CD4-positive, alpha-beta T cell (primary cell): ENCODE data around the gene C18orf32. TPM values are rescaled to one million over a fixed set of nuclear protein-coding genes. Genes with fewer than 3 reads are reported as not detected.
"Not testable (repeated sequence)": the region's sequence is repeated elsewhere in the genome, so short reads cannot be mapped to it uniquely, and the experiment has no call there.

ENCODE experiments used
- ATAC-seq: fragments of 200-7000 bp; cut with Tn5 transposase; one replicate; pipeline ENCODE4 v1.10.0; 2022; ENCODE audit warnings: mild to moderate bottlenecking; ENCODE audit not compliant: poor library complexity
- CTCF ChIA-PET: fragments of 350-600 bp; sonication (Branson Sonifier 250); formaldehyde crosslinking; loops from one replicate; lab custom pipeline; 2021; ENCODE audit warnings: antibody characterized with exemption, inconsistent platforms; lab: Charles Lee
- POLR2A ChIA-PET: fragments of 350-600 bp; sonication (Branson Sonifier 250); formaldehyde crosslinking; loops from one replicate; lab custom pipeline; 2021; ENCODE audit warnings: antibody characterized with exemption, inconsistent platforms; lab: Charles Lee
- DNase-seq, 14 experiments: peaks; one replicate each; pipeline ENCODE4 v3.0.0-alpha.2; 2013 to 2020; ENCODE audit warnings: mixed read lengths in 2 of 14
- H3K27ac ChIP-seq, 2 donors: one replicate each; pipeline versions ENCODE4 v1.5.1 to v1.7.0; 2013; ENCODE audit warnings: low read length in 2 of 2, low read depth in 1 of 2, mild to moderate bottlenecking in 1 of 2
- H3K27me3 ChIP-seq, 2 experiments: 1 replicate in 1 of 2; 2 replicates in 1 of 2; pipeline versions ENCODE4 v1.6.1 to v1.7.0; 2013; ENCODE audit warnings: low read length in 2 of 2, control low read depth in 1 of 2, mild to moderate bottlenecking in 1 of 2, moderate library complexity in 1 of 2; ENCODE audit not compliant: insufficient read depth in 2 of 2, control insufficient read depth in 1 of 2
- H3K36me3 ChIP-seq: one replicate; pipeline ENCODE4 v1.6.1; 2013; ENCODE audit warnings: low read length, control low read depth; ENCODE audit not compliant: insufficient read depth
- H3K4me1 ChIP-seq: one replicate; pipeline ENCODE4 v1.6.1; 2013; ENCODE audit warnings: low read length, control low read depth; ENCODE audit not compliant: insufficient read depth
- H3K4me3 ChIP-seq: one replicate; pipeline ENCODE4 v1.5.1; 2013; ENCODE audit warnings: mild to moderate bottlenecking, low read length, moderate library complexity
- H3K9me3 ChIP-seq, 2 experiments: 1 replicate in 1 of 2; 2 replicates in 1 of 2; pipeline versions ENCODE4 v1.6.1 to v1.7.0; 2013; ENCODE audit warnings: low read length in 2 of 2, mild to moderate bottlenecking in 2 of 2, control low read depth in 1 of 2, moderate library complexity in 1 of 2; ENCODE audit not compliant: control insufficient read depth in 1 of 2, insufficient read depth in 1 of 2
- H3K27ac Mint-ChIP-seq: one replicate; pipeline ENCODE4 v1.8.0; 2020; ENCODE audit warnings: mixed read lengths
- H3K27me3 Mint-ChIP-seq: one replicate; pipeline ENCODE4 v1.8.0; 2021; ENCODE audit warnings: mixed read lengths
- H3K36me3 Mint-ChIP-seq: one replicate; pipeline ENCODE4 v1.8.0; 2021; ENCODE audit warnings: low read depth, mixed read lengths
- H3K4me1 Mint-ChIP-seq: one replicate; pipeline ENCODE4 v1.8.0; 2021; ENCODE audit warnings: low read depth, mixed read lengths
- H3K4me3 Mint-ChIP-seq: one replicate; pipeline ENCODE4 v1.8.0; 2020; ENCODE audit warnings: mild to moderate bottlenecking, mixed read lengths
- H3K9me3 Mint-ChIP-seq: one replicate; pipeline ENCODE4 v1.8.0; 2020; ENCODE audit warnings: mixed read lengths
- intact Hi-C, 2 experiments: fragments of 100-400 bp; cut with DNase I in 1 of 2; cut with micrococcal nuclease in 1 of 2; formaldehyde crosslinking; loops; one replicate each; pipeline versions ENCODE4 v1.15.1 to v1.9.0; 2023 to 2025; cut with DNase I, micrococcal nuclease
- total RNA-seq, 174 experiments: library from RNA in 2 of 174; stranded (reverse) in 2 of 174; gene quantifications; one replicate each; pipeline ENCODE4 v1.2.3 and lab custom pipeline; 2021 to 2026
- TF ChIP-seq, protein P1 (sequence below): fragments of 200-600 bp; IDR thresholded peaks from one replicate; pipeline ENCODE4 v1.8.0; 2022; ENCODE audit warnings: antibody characterized with exemption, mild to moderate bottlenecking

Gene C18orf32
- total RNA-seq, 2 experiments from 2014 or later: 38.2 to 40.1 TPM

- peaks cover 3% of the 10 kb centered on the region for H3K27me3 Mint-ChIP-seq
- no peak overlapping the region for H3K27ac ChIP-seq
- no peak overlapping the region for H3K4me3 ChIP-seq
- H3K4me3 Mint-ChIP-seq: no peak overlapping the region
- TF ChIP-seq, protein P1, sequence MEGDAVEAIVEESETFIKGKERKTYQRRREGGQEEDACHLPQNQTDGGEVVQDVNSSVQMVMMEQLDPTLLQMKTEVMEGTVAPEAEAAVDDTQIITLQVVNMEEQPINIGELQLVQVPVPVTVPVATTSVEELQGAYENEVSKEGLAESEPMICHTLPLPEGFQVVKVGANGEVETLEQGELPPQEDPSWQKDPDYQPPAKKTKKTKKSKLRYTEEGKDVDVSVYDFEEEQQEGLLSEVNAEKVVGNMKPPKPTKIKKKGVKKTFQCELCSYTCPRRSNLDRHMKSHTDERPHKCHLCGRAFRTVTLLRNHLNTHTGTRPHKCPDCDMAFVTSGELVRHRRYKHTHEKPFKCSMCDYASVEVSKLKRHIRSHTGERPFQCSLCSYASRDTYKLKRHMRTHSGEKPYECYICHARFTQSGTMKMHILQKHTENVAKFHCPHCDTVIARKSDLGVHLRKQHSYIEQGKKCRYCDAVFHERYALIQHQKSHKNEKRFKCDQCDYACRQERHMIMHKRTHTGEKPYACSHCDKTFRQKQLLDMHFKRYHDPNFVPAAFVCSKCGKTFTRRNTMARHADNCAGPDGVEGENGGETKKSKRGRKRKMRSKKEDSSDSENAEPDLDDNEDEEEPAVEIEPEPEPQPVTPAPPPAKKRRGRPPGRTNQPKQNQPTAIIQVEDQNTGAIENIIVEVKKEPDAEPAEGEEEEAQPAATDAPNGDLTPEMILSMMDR: no peak
- no peaks in the 10 kb centered on the region for H3K9me3 ChIP-seq
- intact Hi-C loops: loop anchor here in 1 of 2 experiments (2.0 to 10.0 kb wide), 2 partner anchors 841 to 849 kb away; no protein-coding TSS in a partner anchor
- DNase-seq (no peak), ATAC-seq (no peak)
- H3K36me3 Mint-ChIP-seq: no peaks in the 10 kb centered on the region
- POLR2A ChIA-PET: no interaction called here
- H3K4me1 ChIP-seq: peaks cover 3% of the 10 kb centered on the region
- H3K36me3 ChIP-seq: no peaks in the 10 kb centered on the region
- no peaks in the 10 kb centered on the region for H3K9me3 Mint-ChIP-seq
- no peak overlapping the region for H3K27ac Mint-ChIP-seq
- H3K4me1 Mint-ChIP-seq: no peaks in the 10 kb centered on the region
- no peaks in the 10 kb centered on the region for H3K27me3 ChIP-seq
- CTCF ChIA-PET: no interaction called here
Measured at GRCh38 chr18:49515516-49515915, 28.5 kb upstream of the C18orf32 start.

DNA sequence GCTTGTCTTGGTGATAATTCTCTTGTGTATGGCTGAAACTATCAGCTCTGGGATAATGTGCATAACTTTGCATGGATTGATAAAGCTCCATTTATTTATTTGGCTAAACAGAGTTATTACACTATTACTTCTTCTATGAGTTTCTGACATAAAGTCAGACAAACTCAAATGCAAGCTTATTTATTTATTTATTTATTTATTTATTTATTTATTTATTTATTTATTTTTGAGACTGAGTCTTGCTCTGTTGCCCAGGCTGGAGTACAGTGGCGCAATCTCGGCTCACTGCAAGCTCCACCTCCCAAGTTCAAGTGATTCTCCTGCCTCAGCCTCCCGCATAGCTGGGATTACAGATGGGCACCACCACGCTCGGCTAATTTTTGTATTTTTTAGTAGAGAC lies 28.0 kb upstream of the C18orf32 start:
- H3K27me3 Mint-ChIP-seq, H3K9me3 ChIP-seq, DNase-seq, H3K27ac Mint-ChIP-seq, H3K4me1 Mint-ChIP-seq, H3K36me3 ChIP-seq, H3K4me1 ChIP-seq, H3K4me3 Mint-ChIP-seq, CTCF ChIA-PET, POLR2A ChIA-PET, H3K27ac ChIP-seq, H3K9me3 Mint-ChIP-seq, H3K4me3 ChIP-seq, H3K27me3 ChIP-seq, H3K36me3 Mint-ChIP-seq, ATAC-seq: not testable (repeated sequence)
- intact Hi-C loops: loop anchor here in 1 of 2 experiments (2.0 to 10.0 kb wide), 2 partner anchors 840 to 850 kb away; no protein-coding TSS in a partner anchor

- CTCF ChIA-PET: no interaction called here
- H3K27me3 Mint-ChIP-seq: peaks cover 6% of the 10 kb centered on the region
- Histone ChIP-seq H3K36me3 (no peaks in the 10 kb centered on the region), H3K4me1 (peaks cover 3% of the 10 kb centered on the region), H3K27me3 (no peaks in the 10 kb centered on the region), H3K9me3 (no peaks in the 10 kb centered on the region), H3K27ac (no peak overlapping the region), H3K4me3 (no peak overlapping the region)
- no peaks in the 10 kb centered on the region for H3K4me1 Mint-ChIP-seq
- H3K4me3 Mint-ChIP-seq: no peak overlapping the region
- H3K9me3 Mint-ChIP-seq: no peaks in the 10 kb centered on the region
- H3K36me3 Mint-ChIP-seq: no peaks in the 10 kb centered on the region
- ATAC-seq: no peak
- DNase-seq: no peak
- TF ChIP-seq, protein P1: no peak
- no peak overlapping the region for H3K27ac Mint-ChIP-seq
- POLR2A ChIA-PET: no interaction called here
- intact Hi-C loops: loop anchor here in 1 of 2 experiments (2.0 to 10.0 kb wide), 4 partner anchors 253 to 850 kb away; no protein-coding TSS in a partner anchor
Measured at GRCh38 chr18:49514577-49514976, 27.5 kb upstream of the C18orf32 start.

GRCh38 chr18:49512876-49513275 lies 25.8 kb upstream of the C18orf32 start:
- CTCF ChIA-PET, H3K27ac Mint-ChIP-seq, H3K36me3 Mint-ChIP-seq, H3K4me1 Mint-ChIP-seq, H3K27me3 ChIP-seq, ATAC-seq, H3K9me3 ChIP-seq, H3K4me3 ChIP-seq, H3K4me3 Mint-ChIP-seq, DNase-seq, H3K27ac ChIP-seq, H3K4me1 ChIP-seq, H3K9me3 Mint-ChIP-seq, H3K36me3 ChIP-seq, POLR2A ChIA-PET: not testable (repeated sequence)
- intact Hi-C loops: loop anchor here in 1 of 2 experiments (5.0 to 10.0 kb wide), 3 partner anchors 254 to 838 kb away; no protein-coding TSS in a partner anchor
- H3K27me3 Mint-ChIP-seq: peaks cover 13% of the 10 kb centered on the region
